Right atrium auricular region (tissue), 2 donors: ENCODE measurements around the gene TSR1. TPM values are rescaled to one million over a fixed set of nuclear protein-coding genes. Genes with fewer than 3 reads are reported as not detected.
"Not testable (repeated sequence)": the region's sequence is repeated elsewhere in the genome, so short reads cannot be mapped to it uniquely, and the experiment has no call there.

Experiments used
- DNase-seq: peaks from one replicate; pipeline ENCODE4 v3.0.0-alpha.2; 2019; ENCODE audit warnings: low spot score
- H3K27ac ChIP-seq, 2 donors: fragments of 200-600 bp; sonication (generic); 1 replicate in 1 of 2; 2 replicates in 1 of 2; pipeline ENCODE4 v1.5.1; 2016 to 2019
- H3K27me3 ChIP-seq, 2 donors: fragments of 200-600 bp; sonication (generic); one replicate each; pipeline versions ENCODE4 v1.5.1 to v1.6.0; 2017 to 2019
- H3K36me3 ChIP-seq: fragments of 200-600 bp; sonication (generic); one replicate; pipeline ENCODE4 v1.5.1; 2016
- H3K4me1 ChIP-seq, 2 donors: fragments of 200-600 bp; sonication (generic); one replicate each; pipeline versions ENCODE4 v1.5.1 to v1.6.0; 2017 to 2019
- H3K4me3 ChIP-seq, 2 donors: fragments of 200-600 bp; sonication (generic); 1 replicate in 1 of 2; 2 replicates in 1 of 2; pipeline ENCODE4 v1.5.1; 2017 to 2019; ENCODE audit warnings: mild to moderate bottlenecking in 1 of 2, moderate library complexity in 1 of 2
- H3K9me3 ChIP-seq, 2 donors: fragments of 200-600 bp; sonication (generic); one replicate each; pipeline ENCODE4 v1.5.1; 2019
- total RNA-seq, 2 donors: library from RNA; depleted of rRNA; stranded (reverse); fragments of >200 nt; gene quantifications; one replicate each; pipeline ENCODE4 v1.1.0, GENCODE V29; 2016
- TF ChIP-seq, protein P1 (sequence below), 2 donors: fragments of 200-600 bp; sonication (generic); IDR thresholded peaks; one replicate each; pipeline ENCODE4 v1.5.1; 2019; ENCODE audit warnings: antibody characterized with exemption in 2 of 2

The TSR1 gene
- total RNA-seq, 2 donors from 2014 or later, result 22.5 to 25.9 TPM

- H3K4me1 ChIP-seq, result peaks cover 0 to 24% of the 10 kb centered on the region in 2 donors
- peaks cover 46% of the 10 kb centered on the region for H3K36me3 ChIP-seq
- H3K4me3 ChIP-seq, result peak overlapping the region; percentile 65 to 91
- peak overlapping the region; percentile 86 to 87 for H3K27ac ChIP-seq
- no peaks in the 10 kb centered on the region for H3K27me3 ChIP-seq
- TF ChIP-seq, protein P1, sequence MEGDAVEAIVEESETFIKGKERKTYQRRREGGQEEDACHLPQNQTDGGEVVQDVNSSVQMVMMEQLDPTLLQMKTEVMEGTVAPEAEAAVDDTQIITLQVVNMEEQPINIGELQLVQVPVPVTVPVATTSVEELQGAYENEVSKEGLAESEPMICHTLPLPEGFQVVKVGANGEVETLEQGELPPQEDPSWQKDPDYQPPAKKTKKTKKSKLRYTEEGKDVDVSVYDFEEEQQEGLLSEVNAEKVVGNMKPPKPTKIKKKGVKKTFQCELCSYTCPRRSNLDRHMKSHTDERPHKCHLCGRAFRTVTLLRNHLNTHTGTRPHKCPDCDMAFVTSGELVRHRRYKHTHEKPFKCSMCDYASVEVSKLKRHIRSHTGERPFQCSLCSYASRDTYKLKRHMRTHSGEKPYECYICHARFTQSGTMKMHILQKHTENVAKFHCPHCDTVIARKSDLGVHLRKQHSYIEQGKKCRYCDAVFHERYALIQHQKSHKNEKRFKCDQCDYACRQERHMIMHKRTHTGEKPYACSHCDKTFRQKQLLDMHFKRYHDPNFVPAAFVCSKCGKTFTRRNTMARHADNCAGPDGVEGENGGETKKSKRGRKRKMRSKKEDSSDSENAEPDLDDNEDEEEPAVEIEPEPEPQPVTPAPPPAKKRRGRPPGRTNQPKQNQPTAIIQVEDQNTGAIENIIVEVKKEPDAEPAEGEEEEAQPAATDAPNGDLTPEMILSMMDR (IDR thresholded peaks at IDR 0.05), result no peak
- no peak for DNase-seq
- H3K9me3 ChIP-seq, result no peaks in the 10 kb centered on the region
Measured at GRCh38 chr17:2335726-2336214, 487 bp downstream of the TSR1 start.

GRCh38 chr17:2331303-2331702 is 5.0 kb downstream of the TSR1 start:
- no peak overlapping the region for H3K4me3 ChIP-seq
- TF ChIP-seq, protein P1 (IDR thresholded peaks at IDR 0.05), result no peak
- no peaks in the 10 kb centered on the region for H3K27me3 ChIP-seq
- peaks cover 0 to 14% of the 10 kb centered on the region in 2 donors for H3K4me1 ChIP-seq
- no peaks in the 10 kb centered on the region for H3K9me3 ChIP-seq
- no peak for DNase-seq
- H3K36me3 ChIP-seq, result peaks cover 79% of the 10 kb centered on the region
- no peak overlapping the region for H3K27ac ChIP-seq

- no peaks in the 10 kb centered on the region for H3K27me3 ChIP-seq
- H3K36me3 ChIP-seq, result peaks cover 66% of the 10 kb centered on the region
- TF ChIP-seq, protein P1 (IDR thresholded peaks at IDR 0.05), result no peak
- no peak overlapping the region for H3K27ac ChIP-seq
- H3K4me1 ChIP-seq, result no peaks in the 10 kb centered on the region
- DNase-seq, result no peak
- H3K4me3 ChIP-seq, result no peak overlapping the region
- no peaks in the 10 kb centered on the region for H3K9me3 ChIP-seq
Measured at GRCh38 chr17:2323629-2324314, 12.5 kb downstream of the TSR1 start.

DNA sequence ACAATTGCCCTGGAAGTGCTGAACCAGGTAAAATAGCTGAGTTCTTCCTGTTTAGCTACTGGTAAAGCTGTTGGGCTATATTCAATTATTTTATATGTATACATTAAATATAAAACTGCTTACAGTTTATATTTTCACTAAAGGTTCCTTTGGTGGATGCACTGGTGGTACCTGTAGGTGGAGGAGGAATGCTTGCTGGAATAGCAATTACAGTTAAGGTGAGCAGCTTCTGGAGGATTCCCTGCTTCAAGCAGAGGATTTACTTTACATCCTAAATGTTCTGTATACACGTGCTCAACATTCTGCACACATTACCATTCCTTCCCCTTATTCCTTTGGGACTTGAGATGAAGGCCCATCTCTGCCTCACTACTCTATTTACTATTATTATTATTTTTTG is 14.9 kb downstream of the TSR1 start:
- Histone ChIP-seq H3K9me3 (no peaks in the 10 kb centered on the region), H3K27me3 (no peaks in the 10 kb centered on the region), H3K4me1 (no peaks in the 10 kb centered on the region), H3K4me3 (no peak overlapping the region), H3K27ac (no peak overlapping the region), H3K36me3 (peaks cover 53% of the 10 kb centered on the region)
- no peak for DNase-seq
- TF ChIP-seq, protein P1 (IDR thresholded peaks at IDR 0.05), result no peak

DNA sequence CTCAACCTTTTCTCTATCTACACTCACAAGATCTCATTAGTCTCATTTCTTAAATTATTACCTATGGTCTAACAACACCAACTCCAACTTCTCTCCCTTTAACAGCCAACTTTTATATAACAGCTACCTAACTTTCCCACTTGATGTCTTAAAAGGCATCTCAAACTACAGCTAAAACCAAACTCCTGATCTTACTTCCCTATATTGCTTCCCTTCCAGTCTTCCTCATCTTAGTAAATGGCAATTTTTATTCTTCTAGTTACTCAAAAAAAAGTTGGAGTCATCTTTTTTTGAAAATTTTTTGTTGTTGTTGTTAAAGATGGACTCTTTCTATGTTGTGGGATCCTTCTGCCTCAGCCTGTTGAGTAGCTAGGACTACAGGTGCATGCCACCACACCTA is 17.2 kb downstream of the TSR1 start:
- H3K27ac ChIP-seq, result no peak overlapping the region
- no peaks in the 10 kb centered on the region for H3K4me1 ChIP-seq
- TF ChIP-seq, protein P1 (IDR thresholded peaks at IDR 0.05), result no peak
- H3K4me3 ChIP-seq, result no peak overlapping the region
- DNase-seq, result no peak
- H3K36me3 ChIP-seq, result peaks cover 29% of the 10 kb centered on the region
- no peaks in the 10 kb centered on the region for H3K9me3 ChIP-seq
- H3K27me3 ChIP-seq, result no peaks in the 10 kb centered on the region

- no peak overlapping the region for H3K4me3 ChIP-seq
- TF ChIP-seq, protein P1 (IDR thresholded peaks at IDR 0.05), result no peak
- peaks cover 17% of the 10 kb centered on the region for H3K36me3 ChIP-seq
- no peaks in the 10 kb centered on the region for H3K4me1 ChIP-seq
- DNase-seq, result no peak
- no peaks in the 10 kb centered on the region for H3K9me3 ChIP-seq
- H3K27me3 ChIP-seq, result no peaks in the 10 kb centered on the region
- H3K27ac ChIP-seq, result no peak overlapping the region
Measured at GRCh38 chr17:2317796-2318195, 18.5 kb downstream of the TSR1 start.

GRCh38 chr17:2316916-2317205 is 19.4 kb downstream of the TSR1 start:
- H3K27me3 ChIP-seq, H3K4me1 ChIP-seq, H3K27ac ChIP-seq, H3K36me3 ChIP-seq, H3K9me3 ChIP-seq, H3K4me3 ChIP-seq, DNase-seq: not testable (repeated sequence)
